Colonic mucosa (tissue), 4 donors: ENCODE results near the gene MBIP. TPM values are rescaled to one million over a fixed set of nuclear protein-coding genes. Genes with fewer than 3 reads are reported as not detected.

ENCODE experiments used
- DNase-seq: peaks from one replicate; pipeline ENCODE4 v3.0.0-alpha.2; 2020
- H3K27ac ChIP-seq: fragments of 200-600 bp; one replicate; pipeline ENCODE4 v1.8.0; 2021
- H3K27me3 ChIP-seq: fragments of 200-600 bp; one replicate; pipeline ENCODE4 v1.8.0; 2021
- H3K36me3 ChIP-seq: fragments of 200-600 bp; one replicate; pipeline ENCODE4 v1.8.0; 2021
- H3K4me1 ChIP-seq: fragments of 200-600 bp; one replicate; pipeline ENCODE4 v1.8.0; 2021; ENCODE audit warnings: mild to moderate bottlenecking
- H3K4me3 ChIP-seq: fragments of 200-600 bp; one replicate; pipeline ENCODE4 v1.8.0; 2021
- H3K9ac ChIP-seq, 2 donors: one replicate each; pipeline ENCODE4 v1.7.0; 2013; ENCODE audit warnings: control low read depth in 2 of 2, low read depth in 2 of 2, low read length in 2 of 2
- H3K9me3 ChIP-seq: fragments of 200-600 bp; one replicate; pipeline ENCODE4 v1.8.0; 2021
- intact Hi-C: fragments of 100-400 bp; cut with DNase I; formaldehyde crosslinking; loops from one replicate; pipeline ENCODE4 v1.14.1; 2022
- total RNA-seq, 2 donors: library from RNA; stranded (reverse); fragmentation: NEBNext Ultra II Directional in 1 of 2; extraction: Animal tissue kit (Norgen Biotek cat#: 25700) in 1 of 2; gene quantifications; one replicate each; pipeline ENCODE4 v1.2.1, GENCODE V29; 2021
- TF ChIP-seq, protein P1 (sequence below): fragments of 200-600 bp; IDR thresholded peaks from one replicate; pipeline ENCODE4 v1.8.0; 2022; ENCODE audit warnings: antibody characterized with exemption, mild to moderate bottlenecking
- donor health status: healthy.
- donor health status: DM: no; HTN: no; CAD: no.
- donor health status: DM: no; HTN: no; CAD: no.

The MBIP gene
- total RNA-seq, 2 donors from 2014 or later = 18.7 to 35.4 TPM

DNA sequence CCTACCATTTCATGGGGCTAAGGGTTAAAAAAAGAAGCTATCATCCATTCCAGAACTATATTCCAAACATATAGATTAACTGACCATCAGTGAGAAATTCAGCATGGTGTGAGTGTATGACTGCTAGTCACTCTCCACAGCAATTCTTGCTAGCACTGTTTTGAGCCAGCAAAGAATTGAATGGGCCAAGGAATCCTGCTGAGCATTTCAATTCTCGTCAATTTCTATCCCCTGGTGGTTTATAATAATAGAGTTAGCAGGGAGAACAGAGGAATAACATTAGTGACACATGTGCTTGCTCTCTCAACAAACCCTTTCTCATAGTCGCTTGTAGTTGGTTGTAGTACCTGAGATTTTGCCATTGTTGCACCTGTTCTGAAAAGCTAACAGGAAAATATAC is 7.2 kb downstream of the MBIP start:
- TF ChIP-seq, protein P1, sequence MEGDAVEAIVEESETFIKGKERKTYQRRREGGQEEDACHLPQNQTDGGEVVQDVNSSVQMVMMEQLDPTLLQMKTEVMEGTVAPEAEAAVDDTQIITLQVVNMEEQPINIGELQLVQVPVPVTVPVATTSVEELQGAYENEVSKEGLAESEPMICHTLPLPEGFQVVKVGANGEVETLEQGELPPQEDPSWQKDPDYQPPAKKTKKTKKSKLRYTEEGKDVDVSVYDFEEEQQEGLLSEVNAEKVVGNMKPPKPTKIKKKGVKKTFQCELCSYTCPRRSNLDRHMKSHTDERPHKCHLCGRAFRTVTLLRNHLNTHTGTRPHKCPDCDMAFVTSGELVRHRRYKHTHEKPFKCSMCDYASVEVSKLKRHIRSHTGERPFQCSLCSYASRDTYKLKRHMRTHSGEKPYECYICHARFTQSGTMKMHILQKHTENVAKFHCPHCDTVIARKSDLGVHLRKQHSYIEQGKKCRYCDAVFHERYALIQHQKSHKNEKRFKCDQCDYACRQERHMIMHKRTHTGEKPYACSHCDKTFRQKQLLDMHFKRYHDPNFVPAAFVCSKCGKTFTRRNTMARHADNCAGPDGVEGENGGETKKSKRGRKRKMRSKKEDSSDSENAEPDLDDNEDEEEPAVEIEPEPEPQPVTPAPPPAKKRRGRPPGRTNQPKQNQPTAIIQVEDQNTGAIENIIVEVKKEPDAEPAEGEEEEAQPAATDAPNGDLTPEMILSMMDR = no peak
- intact Hi-C loops = no loop called here
- H3K36me3 ChIP-seq = peaks cover 4% of the 10 kb centered on the region
- no peaks in the 10 kb centered on the region for H3K9me3 ChIP-seq
- H3K4me3 ChIP-seq = no peak overlapping the region
- H3K27me3 ChIP-seq = no peaks in the 10 kb centered on the region
- no peak overlapping the region for H3K27ac ChIP-seq
- no peak for DNase-seq
- H3K9ac ChIP-seq = no peak overlapping the region
- H3K4me1 ChIP-seq = no peaks in the 10 kb centered on the region

DNA sequence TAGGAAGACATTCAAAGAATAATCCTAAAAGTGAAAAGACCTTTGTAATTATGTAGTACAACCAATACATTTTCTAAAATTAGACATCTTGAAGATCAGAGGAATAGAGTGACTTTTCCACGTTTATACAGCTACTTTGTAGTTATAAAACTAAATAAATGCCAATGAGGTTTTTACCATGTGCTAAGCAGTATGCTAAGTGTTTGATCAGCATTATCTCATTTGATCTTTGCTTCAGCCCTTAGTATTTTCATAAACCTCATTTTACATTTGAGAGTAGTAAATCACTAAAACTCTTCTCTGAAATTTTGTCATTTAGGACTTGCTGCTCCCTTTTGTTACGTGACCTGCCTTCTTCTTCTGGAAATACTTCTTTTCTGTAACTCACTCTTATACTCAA is 13.6 kb downstream of the MBIP start:
- peaks cover 8% of the 10 kb centered on the region for H3K36me3 ChIP-seq
- intact Hi-C loops = no loop called here
- no peak overlapping the region for H3K4me3 ChIP-seq

DNA sequence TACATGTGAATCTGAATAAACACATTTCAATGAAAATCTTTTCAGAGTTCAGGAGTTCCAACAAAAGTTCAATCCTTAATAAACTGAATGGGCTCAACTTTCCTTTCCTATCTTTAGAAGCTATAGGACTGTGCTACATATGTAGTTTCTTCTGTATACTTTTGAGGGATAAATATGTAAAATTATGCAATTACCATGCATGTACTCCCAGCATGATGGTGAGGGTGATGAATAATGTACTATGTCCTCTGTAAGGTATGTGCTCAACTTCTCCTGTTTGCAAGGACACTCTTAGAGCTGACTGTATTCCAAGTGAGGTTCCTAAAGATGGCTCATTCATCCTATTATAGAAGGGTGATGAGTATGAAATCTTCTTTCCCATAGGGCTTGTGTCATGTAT is 15.5 kb downstream of the MBIP start:
- no peaks in the 10 kb centered on the region for H3K27me3 ChIP-seq
- no peak overlapping the region for H3K9ac ChIP-seq
- H3K27ac ChIP-seq = no peak overlapping the region
- H3K4me3 ChIP-seq = no peak overlapping the region
- intact Hi-C loops = no loop called here
- DNase-seq = no peak
- peaks cover 4% of the 10 kb centered on the region for H3K36me3 ChIP-seq
- no peaks in the 10 kb centered on the region for H3K9me3 ChIP-seq
- H3K4me1 ChIP-seq = no peaks in the 10 kb centered on the region
- TF ChIP-seq, protein P1 = no peak

More for the DNA sequence above, 13.6 kb downstream of the MBIP start:
- Histone ChIP-seq H3K27me3 (no peaks in the 10 kb centered on the region), H3K27ac (no peak overlapping the region), H3K4me1 (no peaks in the 10 kb centered on the region), H3K9me3 (no peaks in the 10 kb centered on the region), H3K9ac (no peak overlapping the region)
- TF ChIP-seq, protein P1 = no peak
- no peak for DNase-seq

DNA sequence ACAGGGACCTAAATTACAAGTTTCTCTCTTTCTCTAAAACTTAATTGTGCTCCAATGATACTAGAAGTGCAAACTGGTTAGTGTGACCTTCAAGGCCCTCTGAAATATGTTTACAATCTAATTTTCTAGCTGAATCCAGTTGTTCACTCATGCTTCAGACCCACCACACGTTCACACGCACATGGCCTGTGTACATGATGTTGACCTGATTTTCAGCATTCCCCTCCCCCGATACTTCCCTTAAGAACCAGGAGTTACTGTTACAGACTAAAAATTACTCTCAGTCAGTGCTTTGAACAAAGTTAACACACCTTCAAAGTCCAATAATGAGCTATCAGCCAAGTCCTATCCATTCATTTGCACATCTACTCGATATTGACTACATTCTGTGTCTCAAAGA is 16.5 kb downstream of the MBIP start:
- H3K9me3 ChIP-seq = no peaks in the 10 kb centered on the region
- no peak for DNase-seq
- intact Hi-C loops = no loop called here
- H3K27me3 ChIP-seq = no peaks in the 10 kb centered on the region
- H3K27ac ChIP-seq = no peak overlapping the region
- H3K4me3 ChIP-seq = no peak overlapping the region
- TF ChIP-seq, protein P1 = no peak
- no peak overlapping the region for H3K9ac ChIP-seq
- H3K36me3 ChIP-seq = peaks cover 4% of the 10 kb centered on the region
- no peaks in the 10 kb centered on the region for H3K4me1 ChIP-seq

DNA sequence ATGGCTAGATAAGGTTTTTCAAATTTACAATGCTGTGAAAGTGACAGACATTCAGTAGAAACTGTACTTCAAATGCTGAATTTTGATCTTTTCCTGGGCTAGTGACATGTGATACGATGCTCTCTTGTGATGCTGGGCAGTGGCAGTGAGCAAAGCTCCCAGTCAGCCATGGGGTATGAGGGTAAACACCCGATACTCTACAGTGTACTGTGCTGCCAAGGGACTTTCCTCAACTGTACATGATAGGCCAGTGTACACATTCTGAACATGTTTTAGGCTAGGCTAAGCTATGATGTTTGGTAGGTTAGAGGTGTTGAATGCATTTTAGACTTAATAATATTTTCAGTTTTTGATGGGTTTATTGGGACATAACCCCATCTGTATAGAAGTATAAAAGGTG is 17.6 kb downstream of the MBIP start:
- TF ChIP-seq, protein P1 = no peak

DNA sequence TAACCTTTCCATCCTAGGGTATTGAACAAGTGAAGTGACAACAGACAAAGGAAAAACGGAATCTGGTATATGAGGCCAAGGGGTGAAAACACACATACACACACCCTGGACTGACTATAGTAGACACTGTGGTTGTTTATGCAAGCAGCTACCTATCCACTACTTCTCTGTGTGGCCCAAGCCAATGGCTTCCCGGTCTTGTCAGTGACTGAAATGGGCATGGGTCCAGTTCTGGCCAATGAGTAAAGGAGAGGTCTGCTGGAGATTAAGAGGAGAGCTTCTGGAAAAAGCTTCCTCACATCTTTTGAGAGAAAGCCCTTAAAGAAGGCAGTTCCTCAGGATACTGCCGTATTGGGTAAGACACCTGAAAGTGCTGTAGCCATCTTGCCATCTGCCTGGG is 19.3 kb downstream of the MBIP start:
- no peak for DNase-seq
- Histone ChIP-seq H3K27me3 (no peaks in the 10 kb centered on the region), H3K4me1 (no peaks in the 10 kb centered on the region), H3K9ac (no peak overlapping the region), H3K9me3 (no peaks in the 10 kb centered on the region), H3K27ac (no peak overlapping the region), H3K36me3 (no peaks in the 10 kb centered on the region), H3K4me3 (no peak overlapping the region)
- intact Hi-C loops = no loop called here
- TF ChIP-seq, protein P1 = no peak

More for the DNA sequence above, 17.6 kb downstream of the MBIP start:
- H3K27ac ChIP-seq = no peak overlapping the region
- peaks cover 4% of the 10 kb centered on the region for H3K36me3 ChIP-seq
- no peaks in the 10 kb centered on the region for H3K9me3 ChIP-seq
- no peak overlapping the region for H3K9ac ChIP-seq
- DNase-seq = no peak
- H3K4me3 ChIP-seq = no peak overlapping the region
- no peaks in the 10 kb centered on the region for H3K27me3 ChIP-seq
- H3K4me1 ChIP-seq = no peaks in the 10 kb centered on the region
- intact Hi-C loops = no loop called here
